Head of caudate nucleus (tissue), 42 donors: ENCODE results near the gene POLN.

Source experiments
- DNase-seq, 42 donors: peaks; one replicate each; pipeline versions ENCODE4 v3.0.0 to v3.0.0-alpha.2; 2020 to 2021; ENCODE audit warnings: mixed read lengths in 7 of 42
- intact Hi-C: fragments of 100-400 bp; cut with DNase I; formaldehyde crosslinking; loops from one replicate; pipeline ENCODE4 v1.15.0; 2022

POLN gene

DNA sequence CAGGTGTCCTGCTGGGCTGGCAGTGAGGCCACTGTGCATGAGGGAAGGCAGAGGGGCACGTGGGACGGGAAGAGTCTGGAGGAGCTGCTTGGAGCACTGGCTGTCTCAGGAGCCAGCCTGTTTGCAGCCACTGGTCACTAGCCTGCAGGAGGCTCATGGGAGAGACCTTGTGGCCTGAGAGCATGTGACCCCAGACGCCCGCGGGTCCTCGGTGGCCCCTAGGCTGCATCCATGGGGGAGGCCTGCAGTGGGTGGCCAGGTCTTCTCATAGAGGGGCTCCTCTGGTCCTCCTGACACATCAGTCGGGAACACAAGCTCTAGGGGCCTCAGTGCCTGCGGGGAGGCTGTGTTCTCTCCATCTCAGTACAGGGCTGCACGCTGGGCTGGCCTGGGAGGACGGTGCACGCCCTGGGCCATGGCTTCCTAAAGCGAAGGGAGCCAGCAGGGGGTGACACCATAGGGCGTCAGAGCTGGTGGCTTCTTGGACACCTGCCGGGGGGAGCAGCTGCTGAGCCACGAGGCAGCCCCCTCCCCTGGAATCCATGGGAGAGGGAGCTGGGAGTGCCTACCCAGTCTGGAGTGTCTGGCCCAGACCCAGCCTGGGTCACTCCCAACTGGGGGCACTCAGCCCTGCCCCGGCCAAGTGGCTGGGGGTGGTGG lies 170.5 kb downstream of the POLN start:
- peak in 5 of 42 donors; percentile 23 to 55 (median 39) for DNase-seq
- intact Hi-C loops: no loop called here

- DNase-seq: peak in 4 of 42 donors; percentile 6 to 23 (median 17)
- intact Hi-C loops: no loop called here
Observed at GRCh38 chr4:2070421-2071251, 171.3 kb downstream of the POLN start.

DNA sequence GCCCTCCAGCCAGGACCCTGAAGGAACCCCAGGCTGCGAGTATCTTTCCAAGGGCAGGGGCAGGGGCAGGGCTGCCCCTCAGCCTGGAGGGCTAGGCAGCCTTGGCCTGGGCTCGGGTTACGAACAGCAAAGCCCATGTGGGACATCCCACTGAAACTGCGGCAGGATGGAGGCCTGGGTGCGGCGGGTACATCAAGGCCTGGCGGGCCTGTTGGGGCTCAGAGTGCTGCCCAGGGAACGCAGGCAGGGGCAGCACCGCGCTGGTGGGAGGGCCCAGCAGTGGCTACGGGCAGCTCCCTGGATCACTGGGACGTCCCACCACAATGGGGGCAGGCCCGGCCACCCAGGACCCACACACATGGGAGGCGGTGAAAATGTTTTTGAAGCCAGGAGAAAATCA lies 171.9 kb downstream of the POLN start:
- intact Hi-C loops: no loop called here
- peak in 5 of 42 donors; percentile 17 to 32 (median 19) for DNase-seq

GRCh38 chr4:2069161-2069971 lies 172.6 kb downstream of the POLN start:
- intact Hi-C loops: no loop called here
- peak in 3 of 42 donors; percentile 15 to 28 (median 16) for DNase-seq

GRCh38 chr4:2068566-2068965 lies 173.4 kb downstream of the POLN start:
- intact Hi-C loops: no loop called here
- peak in 7 of 42 donors; percentile 2 to 40 (median 16) for DNase-seq

GRCh38 chr4:2068198-2068470 lies 173.8 kb downstream of the POLN start:
- intact Hi-C loops: no loop called here
- DNase-seq: peak in 6 of 42 donors; percentile 11 to 38 (median 20)

DNA sequence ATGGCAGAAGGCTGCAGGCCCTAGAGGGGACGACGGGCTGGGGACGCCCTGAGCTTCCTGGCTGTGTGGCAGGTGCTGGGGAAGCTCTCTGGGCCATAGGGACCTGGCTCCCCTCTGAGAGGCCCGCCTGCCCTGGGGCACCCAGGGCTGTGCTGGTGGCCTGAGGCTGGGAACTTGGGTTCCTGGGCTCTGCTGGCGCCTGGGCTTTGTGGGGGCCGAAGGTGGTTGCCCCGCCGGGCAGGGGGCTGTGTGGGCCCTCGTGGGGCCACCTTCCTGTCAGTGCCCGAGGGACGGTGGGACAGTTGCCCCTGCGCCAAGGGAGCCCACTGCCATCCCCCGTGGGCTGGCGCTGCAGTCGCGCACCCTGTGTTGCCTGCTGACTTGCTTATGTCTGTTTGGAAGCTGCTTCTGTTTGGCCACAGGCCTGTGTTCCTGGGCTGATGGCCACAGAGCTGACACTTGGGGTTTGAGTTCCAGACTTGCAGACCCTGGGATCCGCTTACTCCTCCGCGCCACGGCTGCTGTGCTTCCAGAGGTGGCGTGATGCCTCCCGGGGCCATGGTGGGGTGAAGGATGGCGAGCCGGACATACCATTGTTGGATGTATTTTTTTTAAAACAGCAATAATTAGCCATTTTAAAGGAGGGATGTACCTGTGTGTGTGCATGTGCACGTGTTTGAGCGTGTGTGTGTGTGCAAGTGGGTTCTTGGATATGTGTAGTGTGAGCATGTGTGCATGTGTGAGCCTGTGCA lies 174.3 kb downstream of the POLN start:
- intact Hi-C loops: no loop called here
- DNase-seq: peak in 7 of 42 donors; percentile 6 to 32 (median 22)

GRCh38 chr4:2066571-2067445 lies 175.1 kb downstream of the POLN start:
- peak in 10 of 42 donors; percentile 0 to 43 (median 14) for DNase-seq
- intact Hi-C loops: no loop called here

GRCh38 chr4:2066011-2066551 lies 175.8 kb downstream of the POLN start:
- intact Hi-C loops: no loop called here
- peak in 10 of 42 donors; percentile 4 to 46 (median 22) for DNase-seq

GRCh38 chr4:2065106-2065930 lies 176.6 kb downstream of the POLN start:
- intact Hi-C loops: no loop called here
- peak in 10 of 42 donors; percentile 0 to 36 (median 10) for DNase-seq

GRCh38 chr4:2064276-2064991 lies 177.5 kb downstream of the POLN start:
- DNase-seq: peak in 6 of 42 donors; percentile 0 to 27 (median 8)
- intact Hi-C loops: no loop called here

- intact Hi-C loops: no loop called here
- DNase-seq: no peak
Observed at GRCh38 chr4:2063557-2064275, 178.2 kb downstream of the POLN start.

- DNase-seq: no peak
- intact Hi-C loops: no loop called here
Observed at GRCh38 chr4:2062808-2063524, 179.0 kb downstream of the POLN start.

- intact Hi-C loops: no loop called here
- peak in 2 of 42 donors; percentile 4 to 16 for DNase-seq
Observed at GRCh38 chr4:2062168-2062807, 179.6 kb downstream of the POLN start.
